HG03442 (cell line): ENCODE results near the gene ZNF57.
"Not testable (repeated sequence)": the region's sequence is repeated elsewhere in the genome, so short reads cannot be mapped to it uniquely, and the experiment has no call there.

ENCODE experiments used
- ATAC-seq: cut with Tn5 transposase; IDR thresholded peaks from one replicate; pipeline ENCODE4 v1.9.1; 2021; ENCODE audit warnings: mild to moderate bottlenecking, moderate library complexity; ENCODE audit not compliant: unreplicated experiment

ZNF57 gene

GRCh38 chr19:2950286-2951124 is 49.8 kb downstream of the ZNF57 start:
- ATAC-seq: peak; percentile 91

- ATAC-seq: no peak
Observed at GRCh38 chr19:2952953-2953481, 52.3 kb downstream of the ZNF57 start.

GRCh38 chr19:2957160-2957559 is 56.4 kb downstream of the ZNF57 start:
- no peak for ATAC-seq

GRCh38 chr19:2960120-2960519 is 59.4 kb downstream of the ZNF57 start:
- no peak for ATAC-seq

- ATAC-seq: no peak
Observed at GRCh38 chr19:2962018-2962670, 61.4 kb downstream of the ZNF57 start.

- ATAC-seq: no peak
Observed at GRCh38 chr19:2963122-2963521, 62.4 kb downstream of the ZNF57 start.

GRCh38 chr19:2963631-2964030 is 62.9 kb downstream of the ZNF57 start:
- ATAC-seq: not testable (repeated sequence)

GRCh38 chr19:2964874-2965273 is 64.1 kb downstream of the ZNF57 start:
- no peak for ATAC-seq

GRCh38 chr19:2967972-2968371 is 67.2 kb downstream of the ZNF57 start:
- no peak for ATAC-seq
